Kasumi-1 (cell line): ENCODE data around the gene LGALS12.

Source experiments
- DNase-seq, 2 experiments: peaks; one replicate each; lab custom pipeline; 2025; lab: John Stamatoyannopoulos, UW

The LGALS12 gene

GRCh38 chr11:63560506-63561180 lies 54.8 kb downstream of the LGALS12 start:
- DNase-seq = no peak

- no peak for DNase-seq
These were observed 57.5 kb downstream of the LGALS12 start, which contains the start of gene PLAAT2 for GRCh38 chr11:63563201-63564055. Gene PLAAT2 (minus strand): TSS chr11:63563379. CDS start chr11:63563324, 55 bp downstream.

- no peak for DNase-seq
These were observed 58.3 kb downstream of the LGALS12 start for GRCh38 chr11:63564056-63564774.

GRCh38 chr11:63564784-63565350 lies 59.0 kb downstream of the LGALS12 start:
- no peak for DNase-seq
